Measurements from ENCODE around the gene SPATA45.
"Not testable (repeated sequence)": the region's sequence is repeated elsewhere in the genome, so short reads cannot be mapped to it uniquely, and the experiment has no call there.

SPATA45 gene

DNA sequence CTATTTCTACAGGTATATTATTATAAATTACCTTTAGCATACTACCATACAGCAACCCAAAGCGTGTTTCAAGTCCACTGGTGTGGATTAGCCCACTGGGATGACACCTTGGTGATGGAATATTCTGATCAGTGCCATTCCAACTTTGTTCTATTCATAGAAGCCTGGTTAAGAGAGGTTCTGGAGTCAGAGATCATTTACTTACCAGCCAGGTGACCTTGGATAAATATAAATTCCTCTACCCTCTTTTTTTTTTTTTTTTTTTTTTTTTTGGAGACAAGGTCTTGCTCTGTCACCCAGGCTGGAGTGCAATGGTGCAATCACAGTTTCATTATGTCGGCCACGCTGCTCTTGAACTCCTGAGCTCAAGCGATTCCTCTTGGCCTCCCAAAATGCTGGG lies at the start of gene SPATA45:
SPATA45 (minus strand) TSS at position 101 of the 400 bp plus-strand sequence. CDS start 11,500 bp downstream, outside the sequence.
- DNase-seq: no peak

DNA sequence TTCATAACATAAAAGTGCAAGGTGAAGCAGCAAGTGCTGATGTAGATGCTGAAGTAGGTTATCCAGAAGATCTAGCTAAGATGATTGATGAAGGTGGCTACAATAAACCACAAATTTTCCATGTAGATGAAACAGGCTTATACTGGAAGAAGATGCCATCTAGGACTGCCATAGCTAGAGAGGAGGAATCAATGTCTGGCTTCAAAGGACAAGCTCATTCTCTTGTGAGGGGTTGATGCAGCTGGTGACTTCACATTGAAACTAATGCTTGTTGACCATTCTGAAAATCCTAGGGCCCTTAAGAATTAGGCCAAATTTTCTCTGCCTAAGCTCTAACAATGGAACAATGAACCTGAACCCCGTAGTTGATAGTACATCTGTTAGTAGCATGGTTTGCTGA lies 44.7 kb upstream of the SPATA45 start:
- DNase-seq: no peak

GRCh38 chr1:212884592-212884991 lies 37.1 kb upstream of the SPATA45 start:
- no peak for DNase-seq

- no peak for DNase-seq
Measured at GRCh38 chr1:212879947-212880690, 32.7 kb upstream of the SPATA45 start.

DNA sequence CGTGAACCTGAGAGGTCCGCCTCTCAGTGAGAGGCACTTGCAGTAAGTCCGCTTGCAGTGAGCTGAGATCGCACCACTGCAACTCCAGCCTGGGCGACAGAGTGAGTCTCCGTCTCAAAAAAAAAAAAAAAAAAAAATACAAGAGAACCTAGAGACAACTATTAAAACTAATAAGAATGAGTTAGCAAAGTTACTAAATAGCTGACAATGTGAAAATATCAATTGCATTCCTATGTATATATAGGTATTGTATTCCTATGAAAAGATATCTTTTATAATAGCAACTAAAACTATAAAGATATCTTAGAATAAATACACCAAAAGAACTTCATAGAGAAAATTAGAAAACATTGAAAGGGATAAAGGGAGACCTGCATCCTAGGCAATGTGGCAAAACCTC lies 31.0 kb upstream of the SPATA45 start:
- no peak for DNase-seq

GRCh38 chr1:212873518-212873917 lies 26.1 kb upstream of the SPATA45 start:
- no peak for DNase-seq

GRCh38 chr1:212871976-212872375 lies 24.5 kb upstream of the SPATA45 start:
- DNase-seq: no peak

DNA sequence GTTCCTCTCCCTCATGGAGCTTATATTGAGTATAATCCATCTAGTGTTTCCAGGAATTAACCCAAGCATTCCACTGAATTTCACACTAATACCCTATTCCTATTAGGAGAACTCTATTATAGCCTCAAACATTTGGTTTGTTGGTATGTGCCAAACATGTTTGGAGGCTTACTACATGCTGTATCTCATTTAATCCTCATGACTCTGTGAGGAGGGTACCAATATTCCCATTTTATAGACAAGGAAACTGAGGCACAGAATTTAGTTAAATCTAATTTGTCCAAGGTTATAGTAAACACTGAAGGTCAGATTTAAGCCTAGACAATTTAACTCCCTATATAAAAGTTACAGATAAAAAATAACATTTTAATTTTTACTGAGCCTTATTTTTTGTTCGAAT lies 19.7 kb upstream of the SPATA45 start:
- DNase-seq: no peak

- DNase-seq: no peak
Measured at GRCh38 chr1:212864201-212864600, 16.8 kb upstream of the SPATA45 start.

- not testable (repeated sequence) for DNase-seq
Measured at GRCh38 chr1:212863345-212863744, 15.9 kb upstream of the SPATA45 start.

- DNase-seq: no peak
Measured at GRCh38 chr1:212862111-212862690, 14.8 kb upstream of the SPATA45 start.

- DNase-seq: no peak
Measured at GRCh38 chr1:212860713-212861581, 13.5 kb upstream of the SPATA45 start.

DNA sequence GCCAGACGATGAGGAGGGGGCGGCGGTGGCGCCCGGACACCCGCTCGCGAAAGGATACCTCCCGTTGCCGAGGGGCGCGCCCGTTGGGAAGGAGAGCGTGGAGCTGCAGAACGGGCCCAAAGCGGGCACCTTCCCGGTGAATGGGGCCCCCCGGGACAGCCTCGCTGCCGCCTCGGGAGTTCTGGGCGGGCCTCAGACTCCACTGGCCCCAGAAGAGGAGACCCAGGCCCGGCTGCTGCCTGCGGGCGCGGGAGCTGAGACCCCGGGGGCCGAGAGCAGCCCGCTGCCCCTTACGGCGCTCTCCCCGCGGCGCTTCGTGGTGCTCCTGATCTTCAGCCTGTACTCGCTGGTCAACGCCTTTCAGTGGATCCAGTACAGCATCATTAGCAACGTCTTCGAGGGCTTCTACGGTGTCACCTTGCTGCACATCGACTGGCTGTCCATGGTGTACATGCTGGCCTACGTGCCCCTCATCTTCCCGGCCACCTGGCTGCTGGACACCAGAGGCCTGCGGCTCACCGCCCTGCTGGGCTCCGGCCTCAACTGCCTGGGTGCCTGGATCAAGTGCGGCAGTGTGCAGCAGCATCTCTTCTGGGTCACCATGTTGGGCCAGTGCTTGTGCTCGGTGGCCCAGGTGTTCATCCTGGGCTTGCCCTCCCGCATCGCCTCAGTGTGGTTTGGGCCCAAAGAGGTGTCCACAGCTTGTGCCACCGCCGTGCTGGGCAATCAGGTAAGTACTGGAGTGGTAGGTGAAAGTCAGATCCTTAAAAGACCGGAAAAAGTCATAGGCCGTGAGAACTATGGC lies 11.2 kb upstream of the SPATA45 start:
- DNase-seq: peak; percentile 5

GRCh38 chr1:212857992-212858460 lies 10.6 kb upstream of the SPATA45 start, which contains the start of gene FLVCR1:
TSS of gene FLVCR1 (plus strand) at chr1:212858275. CDS start at chr1:212858453, 178 bp downstream.
- DNase-seq: peak; percentile 98

DNA sequence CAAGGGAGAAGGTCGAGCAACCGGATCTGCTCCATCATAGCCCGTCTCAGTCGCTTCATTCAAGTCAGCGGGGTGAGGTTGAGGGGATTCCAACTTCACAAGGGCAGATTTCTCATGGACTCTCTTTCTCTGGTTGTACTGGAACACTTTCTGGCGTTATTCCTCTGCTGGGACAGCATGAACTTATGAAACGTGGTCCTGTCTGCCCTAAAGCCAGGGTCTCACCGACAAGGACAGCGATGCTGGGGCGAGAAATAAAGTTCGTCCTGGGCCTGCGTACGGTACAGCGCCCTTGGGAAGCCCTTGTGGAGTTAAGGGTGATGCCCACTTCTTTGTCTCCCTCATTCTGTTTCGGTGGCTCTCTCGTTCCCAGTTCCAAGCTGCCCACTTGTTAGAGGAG lies 9.3 kb upstream of the SPATA45 start:
- no peak for DNase-seq

- no peak for DNase-seq
Measured at GRCh38 chr1:212853658-212854057, 6.2 kb upstream of the SPATA45 start.

DNA sequence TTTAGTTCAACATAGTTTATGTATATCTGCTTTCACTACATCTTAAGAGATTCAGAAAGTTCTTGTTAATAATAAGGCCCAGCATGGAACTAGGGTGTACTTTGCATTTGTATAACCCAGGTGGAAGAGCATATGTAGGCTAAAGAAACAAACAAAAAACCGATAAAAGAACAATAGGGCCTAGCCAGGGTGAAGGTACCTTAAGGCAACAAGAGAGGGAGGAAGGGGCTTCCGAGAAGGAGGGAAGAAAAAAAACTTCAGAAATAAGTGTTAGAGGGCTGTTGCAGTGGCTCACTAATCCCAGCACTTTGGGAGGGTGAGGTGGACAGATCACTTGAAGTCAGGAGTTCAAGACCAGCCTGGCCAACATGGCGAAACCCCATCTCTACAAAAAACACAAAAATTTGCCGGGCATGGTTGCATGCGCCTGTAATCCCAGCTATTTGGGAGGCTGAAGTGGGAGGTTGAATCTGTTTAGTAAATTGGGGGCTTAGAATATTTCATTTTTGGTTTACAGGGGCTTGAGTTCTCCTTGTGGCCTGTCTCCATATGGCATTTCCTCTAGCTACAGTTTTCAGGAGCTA lies 4.7 kb upstream of the SPATA45 start:
- DNase-seq: no peak

- DNase-seq: not testable (repeated sequence)
Measured at GRCh38 chr1:212844521-212844920, 2.9 kb downstream of the SPATA45 start.

GRCh38 chr1:212838145-212838544 lies 9.3 kb downstream of the SPATA45 start:
- no peak for DNase-seq

DNA sequence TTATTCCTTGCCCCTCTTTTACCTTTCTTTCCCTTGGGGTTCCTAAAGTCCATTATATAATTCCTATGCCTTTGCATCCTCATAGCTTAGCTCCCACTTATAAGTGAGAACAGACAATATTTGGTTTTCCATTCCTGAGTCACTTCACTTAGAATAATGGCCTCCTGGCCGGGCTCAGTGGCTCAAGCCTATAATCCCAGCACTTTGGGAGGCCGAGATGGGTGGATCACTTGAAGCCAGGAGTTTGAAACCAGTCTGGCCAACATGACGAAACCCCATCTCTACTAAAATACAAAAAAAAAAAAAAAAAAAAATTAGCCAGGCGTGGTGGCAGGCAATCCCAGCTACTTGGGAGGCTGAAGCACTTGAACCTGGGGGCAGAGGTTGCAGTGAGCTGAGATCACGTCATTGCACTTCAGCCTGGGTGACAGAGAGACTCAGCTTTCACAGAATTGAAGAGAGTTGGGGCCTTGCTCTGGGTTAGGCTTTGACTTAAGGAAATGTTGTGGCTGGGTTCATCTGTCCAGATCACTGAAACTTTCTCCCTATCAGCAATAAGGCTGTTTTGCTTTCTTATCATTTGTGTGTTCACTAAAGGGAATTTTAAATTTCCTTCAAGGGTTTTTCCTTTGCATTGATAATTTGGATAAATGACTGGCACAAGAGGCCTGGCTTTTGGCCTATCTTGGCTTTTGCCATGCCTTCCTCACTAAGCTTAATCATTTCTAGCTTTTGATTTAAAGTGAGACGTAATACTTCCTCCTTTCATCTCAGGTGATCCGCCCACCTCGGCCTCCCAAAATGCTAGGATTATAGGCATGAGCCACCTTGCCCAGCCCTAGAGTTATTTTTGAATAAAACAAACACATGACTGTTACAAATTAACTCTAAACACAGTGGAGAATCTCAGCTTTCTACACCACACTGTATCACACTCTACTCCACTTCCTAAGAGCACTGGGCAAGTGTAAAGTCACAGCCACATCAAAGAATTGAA lies 13.9 kb downstream of the SPATA45 start:
- not testable (repeated sequence) for DNase-seq

GRCh38 chr1:212828395-212828794 lies 19.1 kb downstream of the SPATA45 start:
- no peak for DNase-seq

Measured in NCI-H774 (cell line).